NCI-H524 (cell line): ENCODE measurements around the gene DCBLD2.
"Not testable (repeated sequence)": the region's sequence is repeated elsewhere in the genome, so short reads cannot be mapped to it uniquely, and the experiment has no call there.

Experiments used
- DNase-seq, 2 experiments: peaks; one replicate each; lab custom pipeline; 2025; lab: John Stamatoyannopoulos, UW

The DCBLD2 gene

DNA sequence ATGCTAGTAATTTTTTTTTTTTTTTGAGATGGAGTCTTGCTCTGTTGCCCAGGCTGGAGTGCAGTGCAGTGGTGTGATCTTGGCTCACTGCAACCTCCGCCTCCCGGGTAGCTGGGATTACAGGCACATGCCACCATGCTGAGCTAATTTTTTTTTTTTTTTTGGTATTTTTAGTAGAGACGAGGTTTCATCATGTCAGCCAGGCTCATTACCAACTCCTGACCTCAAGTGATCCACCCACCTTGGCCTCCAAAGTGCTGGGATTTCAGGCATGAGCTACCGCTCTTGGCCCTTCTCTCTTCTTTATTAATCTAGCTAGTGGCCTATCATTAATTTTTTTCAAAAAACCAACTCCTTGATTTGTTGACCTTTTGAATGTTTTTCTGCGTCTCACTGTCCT, 70.4 kb downstream of the DCBLD2 start:
- DNase-seq, result not testable (repeated sequence)

DNA sequence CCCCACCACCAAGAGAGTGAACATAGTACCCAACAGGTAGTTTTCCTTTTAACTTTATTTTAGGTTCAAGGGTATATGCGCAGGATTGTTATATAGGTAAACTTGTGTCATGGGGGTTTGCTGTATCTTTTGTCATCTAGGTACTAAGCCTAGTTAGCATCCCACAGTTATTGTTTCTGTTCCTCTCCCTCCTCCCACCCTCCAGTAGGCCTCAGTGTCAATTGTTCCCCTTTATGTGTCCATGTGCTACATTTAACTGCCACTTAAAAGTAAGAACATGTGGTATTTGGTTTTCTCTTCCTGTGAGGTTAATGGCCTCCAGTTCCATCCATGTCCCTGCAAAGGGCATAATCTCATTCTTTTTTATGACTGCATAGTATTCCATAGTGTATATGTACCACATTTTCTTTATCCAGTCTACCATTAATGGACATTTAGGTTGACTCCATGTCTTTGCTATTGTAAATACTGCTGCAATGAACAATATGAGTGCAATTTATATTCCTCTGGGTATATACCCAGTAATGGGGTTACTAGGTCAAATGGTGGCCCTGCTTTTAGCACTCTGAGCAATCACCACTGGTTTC, 72.2 kb downstream of the DCBLD2 start:
- no peak for DNase-seq

DNA sequence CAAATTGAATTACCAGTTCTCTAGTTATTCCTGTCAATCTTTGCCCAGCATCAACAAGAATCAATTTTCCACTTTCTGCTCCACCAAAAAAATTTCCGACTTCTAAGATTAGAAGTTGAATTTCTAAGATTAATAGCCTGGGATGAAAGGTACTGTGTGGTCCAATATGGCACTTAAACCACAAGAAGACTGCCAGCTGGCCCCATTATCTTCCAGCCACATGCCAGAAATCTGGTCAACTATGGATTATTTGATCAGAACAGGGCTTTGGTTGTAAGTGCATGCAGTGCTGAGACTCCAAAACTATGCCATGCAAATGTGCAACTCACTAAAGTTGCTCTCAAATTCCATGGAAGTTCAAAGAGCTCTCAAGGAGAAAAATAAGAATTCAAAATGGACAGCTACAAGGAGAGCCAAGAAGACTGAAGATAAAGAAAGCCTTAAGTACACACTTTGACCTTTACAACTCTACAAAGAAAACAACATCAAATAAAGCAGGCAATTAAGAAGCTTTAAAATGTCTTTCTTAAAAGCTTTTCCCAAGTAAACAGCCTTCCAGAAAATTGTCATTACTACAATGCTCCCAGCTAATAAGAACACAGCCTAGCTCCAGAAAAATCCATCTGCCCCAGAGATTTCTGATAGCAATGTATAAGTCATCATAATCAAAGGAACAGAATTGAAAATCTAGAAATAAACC, 74.1 kb downstream of the DCBLD2 start:
- DNase-seq, result peak in 1 of 2 experiments; percentile 53

DNA sequence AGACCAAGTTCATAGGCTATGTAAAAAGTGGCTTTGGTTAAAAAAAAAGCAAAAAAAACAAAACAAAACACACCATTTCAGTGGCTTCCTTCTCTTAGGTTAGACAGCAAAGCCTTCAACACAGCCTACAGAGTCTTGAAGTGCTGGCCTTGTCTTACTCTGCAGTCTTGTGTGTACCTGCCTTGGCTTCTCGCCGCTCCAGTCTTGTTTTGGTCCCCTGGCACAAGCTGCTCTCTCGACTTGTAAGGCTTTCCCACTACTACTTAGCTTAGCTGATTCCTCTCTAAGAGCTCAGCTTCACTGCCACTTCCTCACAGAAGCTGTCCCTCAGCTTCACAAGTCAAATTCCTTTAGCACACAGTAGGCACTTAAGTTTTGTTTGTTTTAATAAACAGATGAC, 75.4 kb downstream of the DCBLD2 start:
- DNase-seq, result no peak

DNA sequence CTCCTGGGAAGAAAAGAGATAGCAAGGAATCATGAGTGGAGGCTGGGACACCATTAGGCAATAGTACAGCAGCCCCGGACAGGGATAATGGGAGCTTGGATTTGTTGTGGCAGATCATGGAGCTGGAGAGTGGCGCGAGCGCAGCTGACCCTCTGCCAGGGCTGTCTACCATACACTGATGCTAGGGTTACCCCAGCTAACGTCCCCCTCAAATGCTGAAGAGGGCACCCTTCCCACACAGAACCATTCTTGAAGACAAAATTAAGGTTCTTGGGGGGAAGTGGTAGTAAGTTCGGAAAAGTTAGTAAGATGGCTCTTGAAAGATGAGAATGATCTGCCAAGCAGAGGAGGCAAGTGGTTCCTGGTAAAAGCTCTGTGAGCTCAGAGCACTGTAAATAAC, 77.2 kb downstream of the DCBLD2 start:
- DNase-seq, result no peak

DNA sequence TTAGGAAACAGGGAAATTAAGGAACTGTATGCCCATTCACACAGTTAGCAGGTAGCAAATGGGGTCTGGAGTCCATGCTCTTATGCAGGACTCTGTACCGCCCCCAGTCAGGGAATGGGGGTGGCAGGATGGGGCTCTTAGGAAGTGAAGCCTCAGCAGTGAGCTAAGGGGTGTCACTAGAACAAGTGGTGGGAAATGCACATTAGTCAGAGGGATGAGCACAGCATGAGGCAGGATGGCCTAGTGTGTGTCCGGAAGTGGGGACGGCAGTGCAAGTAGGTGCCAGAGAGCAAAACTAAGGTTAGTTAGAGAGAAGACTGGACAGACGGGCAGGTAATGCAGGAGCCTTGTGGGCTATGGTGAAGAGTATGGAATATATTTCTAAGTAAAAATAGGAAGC, 77.7 kb downstream of the DCBLD2 start:
- no peak for DNase-seq

DNA sequence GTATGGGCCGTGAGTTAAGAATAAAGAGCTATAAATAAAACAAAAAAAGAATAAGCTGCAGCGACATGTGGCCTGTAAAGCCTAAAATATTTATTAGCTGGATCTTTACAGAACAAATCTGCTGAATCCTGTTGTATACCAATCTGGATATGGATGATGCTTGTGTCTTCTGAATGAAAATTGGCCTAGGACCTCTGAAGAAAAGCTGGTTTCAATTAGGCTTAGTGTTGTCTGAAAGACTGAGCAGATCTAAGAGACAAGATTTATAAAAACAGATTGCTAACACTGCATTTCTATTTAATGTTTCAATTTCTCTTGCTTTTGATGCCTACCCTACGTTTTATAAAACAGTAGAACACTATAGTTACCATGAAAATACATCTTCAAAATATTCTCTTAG, 80.4 kb downstream of the DCBLD2 start:
- DNase-seq, result no peak

DNA sequence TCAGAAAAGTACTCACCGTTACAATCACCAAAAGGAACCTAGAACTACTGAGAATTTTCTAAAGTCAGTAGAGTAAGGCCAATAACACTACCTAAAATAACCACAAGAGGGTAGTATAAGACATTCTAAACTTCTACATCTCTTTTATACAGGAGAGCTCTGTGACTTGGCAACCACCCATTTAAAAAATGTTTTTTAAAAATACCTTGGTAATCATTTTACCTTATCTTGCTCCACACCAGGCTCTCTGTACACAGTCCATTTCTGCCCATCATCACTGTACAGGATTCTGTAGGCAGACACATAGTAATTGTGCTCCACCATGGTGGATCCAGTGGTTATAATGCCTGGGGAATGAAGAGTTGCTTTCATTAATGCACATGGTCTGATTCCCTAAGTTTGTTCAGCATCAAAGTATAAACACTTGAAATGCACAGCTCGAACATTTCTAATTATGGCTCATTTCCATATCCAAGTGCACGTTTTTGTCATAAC, 83.9 kb downstream of the DCBLD2 start:
- DNase-seq, result peak in 1 of 2 experiments; percentile 61

DNA sequence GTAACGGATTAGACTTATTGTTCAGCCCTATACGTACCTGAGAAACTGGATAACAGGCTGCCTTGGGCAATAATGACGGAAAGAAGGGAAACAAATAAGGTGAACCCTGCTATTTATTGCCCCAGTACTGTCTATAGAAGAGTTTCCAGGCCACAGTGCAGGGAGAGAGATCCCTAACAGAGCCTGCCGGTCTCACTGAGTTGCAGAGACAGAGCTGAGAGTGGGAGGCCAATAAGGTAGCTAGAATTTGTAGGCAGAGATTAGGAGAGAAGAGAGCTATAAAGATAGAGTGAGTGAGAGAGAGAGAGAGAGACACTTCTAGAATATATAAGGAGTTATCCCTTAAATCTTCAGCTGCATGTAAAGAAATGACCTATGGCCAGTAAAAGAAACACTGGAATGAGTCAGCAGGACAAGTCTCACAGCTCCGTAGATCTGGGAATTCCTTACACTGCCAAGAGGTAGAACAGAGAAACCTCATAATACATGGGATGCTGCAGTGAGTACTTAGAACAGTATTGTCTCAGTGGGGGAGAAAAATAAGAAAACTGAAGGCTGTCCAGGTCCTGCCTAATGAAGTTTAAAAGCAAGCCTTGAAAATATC, 86.6 kb downstream of the DCBLD2 start:
- no peak for DNase-seq

DNA sequence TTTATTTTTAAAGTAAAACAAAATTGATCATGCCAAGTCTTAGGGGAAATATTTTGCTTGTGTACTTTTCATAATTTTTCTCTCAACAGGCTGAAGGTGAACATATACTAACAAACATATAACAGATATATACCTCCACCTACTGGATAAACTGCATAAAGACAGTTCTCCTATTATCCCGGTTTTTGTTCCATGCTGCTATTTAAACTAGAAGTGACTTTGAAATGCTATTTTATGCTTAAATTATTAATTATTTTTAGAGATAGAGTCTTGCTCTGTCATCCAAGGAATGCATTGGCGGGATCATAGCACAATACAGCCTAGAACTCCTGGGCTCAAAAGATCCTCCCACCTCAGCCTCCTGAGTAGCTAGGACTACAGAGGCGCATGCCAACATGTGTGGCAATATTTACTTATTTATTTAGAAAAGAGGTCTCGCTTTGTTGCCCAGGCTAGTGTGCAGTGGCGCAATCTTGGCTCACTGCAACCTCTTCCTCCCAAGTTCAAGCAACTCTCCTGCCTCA, 88.6 kb downstream of the DCBLD2 start:
- DNase-seq, result peak in 1 of 2 experiments; percentile 55

DNA sequence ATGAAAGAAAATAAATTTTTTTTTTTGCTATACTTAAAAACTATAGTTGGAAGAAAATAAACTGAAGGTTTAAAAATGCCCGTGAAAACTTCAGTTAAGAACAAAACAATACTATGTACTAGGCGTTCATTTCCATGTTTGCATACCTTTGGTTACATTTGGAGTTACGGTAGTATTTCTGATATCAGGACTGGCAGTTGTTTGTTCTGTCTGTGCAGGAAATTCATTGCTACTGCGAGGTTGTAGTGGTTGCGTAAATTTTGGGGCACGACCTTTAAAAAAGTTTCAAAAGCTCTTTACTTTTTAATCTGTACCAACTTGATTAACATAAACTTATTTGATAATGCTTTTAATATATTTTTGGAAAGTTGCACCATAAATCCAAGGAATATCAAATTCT, 90.4 kb downstream of the DCBLD2 start:
- no peak for DNase-seq

DNA sequence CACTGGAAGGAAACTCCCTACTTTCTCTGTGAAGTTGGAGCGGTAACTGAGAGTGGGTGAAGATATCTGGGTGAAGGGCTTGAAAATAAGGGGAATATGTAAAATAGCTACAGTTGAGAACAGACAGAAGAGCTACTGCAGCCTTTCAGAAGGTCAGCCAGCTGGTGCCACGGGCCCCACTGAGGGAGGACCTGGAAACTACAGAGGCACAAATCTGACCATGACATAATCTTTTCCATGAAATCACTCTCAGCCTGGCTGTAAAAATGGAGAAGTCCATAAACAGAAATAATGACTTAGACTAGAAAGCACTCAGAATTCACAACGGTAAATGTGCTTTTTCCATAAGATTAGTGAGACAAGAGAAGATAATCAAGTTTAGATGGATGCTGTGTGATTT, 91.9 kb downstream of the DCBLD2 start:
- no peak for DNase-seq

DNA sequence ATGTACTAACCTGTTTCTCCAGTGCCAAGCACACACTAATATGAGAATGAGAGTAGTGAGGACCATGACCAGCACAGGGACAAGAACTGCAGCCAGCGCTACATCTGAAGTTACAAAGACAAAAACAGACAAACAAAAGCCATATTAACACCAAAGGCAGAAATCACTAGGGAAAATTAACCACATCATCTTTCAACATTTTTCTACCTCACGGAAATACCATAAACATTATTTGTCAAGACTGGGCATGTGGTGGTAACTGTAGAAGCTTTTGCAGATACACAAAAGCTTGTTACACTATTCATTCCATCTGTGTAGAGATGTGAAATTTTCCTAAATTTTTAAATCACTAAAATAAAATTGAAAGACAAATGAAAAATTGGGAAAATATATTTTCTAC, 93.4 kb downstream of the DCBLD2 start:
- DNase-seq, result no peak

DNA sequence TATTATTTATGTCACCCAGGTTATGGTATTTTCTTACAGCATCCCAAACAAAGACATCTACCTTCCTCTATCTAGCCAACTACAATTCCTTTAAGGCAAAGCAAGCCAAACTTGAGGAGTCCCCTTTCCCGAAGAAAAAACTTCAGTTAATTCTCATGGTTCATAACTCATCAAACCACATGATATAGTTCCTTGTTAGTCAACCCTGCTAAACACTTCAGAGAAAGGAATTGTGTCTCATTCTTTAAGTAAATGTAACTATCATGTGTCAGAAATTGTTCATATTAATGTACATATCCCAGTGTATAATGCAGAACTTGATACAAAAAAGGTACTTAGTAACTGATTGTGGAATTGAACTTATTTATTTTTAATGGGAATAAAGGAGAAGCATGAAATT, 93.9 kb downstream of the DCBLD2 start:
- DNase-seq, result no peak

DNA sequence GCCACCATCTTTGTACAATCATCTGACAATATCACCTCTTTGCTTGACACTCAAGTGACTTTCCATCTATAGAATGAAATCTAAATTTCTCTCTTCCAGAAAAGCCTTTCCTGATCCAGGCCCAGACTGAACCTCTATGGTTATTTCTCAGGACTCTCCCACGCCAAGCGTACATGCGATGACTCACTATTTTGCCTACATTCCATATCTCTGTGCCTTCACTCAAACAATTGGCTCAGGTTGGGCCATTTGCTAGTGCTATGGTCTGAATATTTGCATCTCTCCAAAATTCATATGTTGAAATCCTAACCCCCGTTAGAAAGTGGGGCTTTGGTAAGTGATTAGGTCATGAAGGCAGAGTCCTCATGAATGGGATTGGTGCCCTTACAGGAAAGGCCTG, 94.5 kb downstream of the DCBLD2 start:
- no peak for DNase-seq

DNA sequence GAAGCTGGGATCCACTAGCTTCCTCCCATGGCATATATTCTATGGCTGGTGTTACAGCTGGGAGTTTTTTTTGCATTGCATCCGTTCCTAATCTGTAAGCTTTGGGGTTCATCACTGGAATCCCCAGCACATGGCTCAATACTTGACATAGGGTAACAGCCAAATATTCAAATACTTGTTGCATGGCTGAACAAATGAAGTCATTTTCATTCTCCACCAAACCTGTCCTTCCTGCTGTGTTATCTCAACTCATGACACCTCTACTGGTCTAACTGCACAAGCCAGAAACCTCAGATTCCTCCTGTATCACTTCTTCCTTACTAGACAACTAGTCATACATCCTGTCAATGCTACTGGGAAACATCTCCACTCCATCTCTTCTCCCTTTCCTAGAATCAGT, 95.0 kb downstream of the DCBLD2 start:
- DNase-seq, result no peak

DNA sequence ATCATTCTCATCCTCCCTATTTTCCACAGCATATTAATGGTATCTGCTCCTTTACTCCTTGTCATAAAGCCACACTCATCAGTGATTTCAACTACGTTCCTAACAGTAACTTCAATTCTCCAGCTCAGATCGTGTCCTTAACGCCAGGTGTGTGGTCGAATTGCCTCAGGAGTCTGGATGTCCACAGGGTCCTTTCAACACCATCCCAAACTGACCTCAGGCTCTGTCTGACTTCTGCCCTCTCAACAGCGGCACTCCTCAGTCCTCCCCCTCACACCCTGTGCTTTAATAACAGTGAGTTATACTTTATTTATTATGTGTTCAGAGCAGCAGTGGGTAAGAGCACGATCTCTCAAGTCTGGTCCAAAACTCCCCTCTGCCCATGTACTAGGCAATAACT, 95.9 kb downstream of the DCBLD2 start:
- no peak for DNase-seq

DNA sequence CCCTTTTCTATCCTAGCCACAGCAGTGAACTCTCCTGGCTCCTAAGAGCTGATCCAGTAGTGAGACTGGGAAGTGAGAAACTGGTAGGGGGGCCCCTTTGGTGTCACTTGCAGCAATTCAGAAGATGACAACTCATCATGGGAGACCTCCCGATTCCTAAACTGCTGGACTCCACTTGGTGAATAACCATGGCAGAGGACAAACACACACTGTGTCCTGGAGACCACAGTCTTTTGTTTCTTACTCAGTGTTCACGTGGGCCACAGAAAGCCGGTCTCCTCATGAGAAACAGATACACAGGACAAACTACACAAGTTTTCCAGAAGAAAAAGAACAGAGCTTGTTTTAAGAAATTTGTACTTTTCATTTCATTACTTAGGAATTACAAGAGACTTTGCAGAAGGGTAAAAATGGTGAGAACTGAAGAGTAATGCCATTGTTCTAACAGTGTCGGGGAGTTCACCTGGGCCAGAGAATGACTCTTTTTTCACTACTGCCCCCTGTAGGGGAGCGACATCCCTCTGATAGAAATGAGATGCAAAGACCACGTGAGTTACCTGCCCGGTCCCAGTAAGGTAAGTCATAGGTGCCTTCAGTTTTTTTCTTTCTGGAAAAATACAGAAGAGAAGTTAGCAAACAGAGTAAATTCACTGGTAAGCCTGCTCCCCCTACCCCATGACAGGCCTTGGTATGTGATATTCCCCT, 100.3 kb downstream of the DCBLD2 start:
- no peak for DNase-seq

DNA sequence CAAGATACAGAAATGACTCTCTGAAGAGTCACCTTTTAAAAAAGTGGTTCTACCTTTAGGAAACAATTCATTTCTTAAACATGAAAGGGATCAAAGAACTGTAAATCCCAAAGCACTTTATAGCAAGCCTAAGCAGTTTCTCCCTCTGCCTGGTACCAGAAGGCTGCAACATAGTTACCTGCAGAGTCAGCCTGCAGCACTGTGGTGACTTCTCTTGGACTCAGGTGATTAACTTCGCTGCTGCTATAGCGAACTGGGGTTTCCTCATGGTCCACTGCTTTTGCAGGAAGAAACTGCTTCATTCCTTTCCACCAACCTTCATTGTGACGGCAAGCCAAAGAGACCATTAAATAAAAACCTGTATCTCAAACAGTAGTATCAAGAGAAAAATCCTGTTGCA, 101.1 kb downstream of the DCBLD2 start:
- no peak for DNase-seq

DNA sequence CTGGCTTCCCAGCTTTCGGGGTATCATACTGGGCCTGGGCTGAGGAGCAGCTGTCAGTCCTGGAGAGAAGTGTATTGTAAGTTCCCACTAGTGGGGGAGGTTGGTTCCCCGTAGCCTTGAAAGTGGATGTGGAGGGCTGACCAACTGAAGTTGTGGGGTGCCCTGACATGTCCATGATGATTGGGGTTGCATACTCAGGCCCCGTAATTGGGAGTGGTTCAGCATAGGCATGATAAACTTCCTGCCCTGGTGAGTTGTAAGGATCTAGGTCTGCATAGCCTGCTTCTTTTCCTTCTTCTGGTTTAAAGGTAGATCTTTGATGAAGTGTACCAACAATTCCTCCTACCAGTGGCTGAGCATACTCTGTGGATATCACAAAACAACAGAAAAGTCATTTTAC, 102.0 kb downstream of the DCBLD2 start:
- no peak for DNase-seq

DNA sequence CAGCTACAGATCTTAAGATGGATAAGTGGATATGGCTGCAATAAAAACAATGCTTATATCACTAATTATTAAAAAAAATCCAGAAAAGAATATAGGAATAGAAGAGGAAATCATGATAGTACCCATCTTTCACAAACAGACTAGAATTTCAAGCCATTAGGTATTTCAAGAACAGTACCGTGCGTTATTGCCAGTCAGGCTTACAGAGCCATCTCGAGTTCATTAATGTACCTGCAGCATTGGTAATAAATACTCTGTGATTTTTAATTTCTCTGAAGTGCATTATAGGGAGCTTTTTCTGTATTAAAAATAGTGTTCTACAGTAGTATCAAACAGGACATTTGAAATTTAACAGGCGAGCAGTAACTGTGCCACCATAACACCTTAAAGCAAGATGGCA, 102.7 kb downstream of the DCBLD2 start:
- no peak for DNase-seq

DNA sequence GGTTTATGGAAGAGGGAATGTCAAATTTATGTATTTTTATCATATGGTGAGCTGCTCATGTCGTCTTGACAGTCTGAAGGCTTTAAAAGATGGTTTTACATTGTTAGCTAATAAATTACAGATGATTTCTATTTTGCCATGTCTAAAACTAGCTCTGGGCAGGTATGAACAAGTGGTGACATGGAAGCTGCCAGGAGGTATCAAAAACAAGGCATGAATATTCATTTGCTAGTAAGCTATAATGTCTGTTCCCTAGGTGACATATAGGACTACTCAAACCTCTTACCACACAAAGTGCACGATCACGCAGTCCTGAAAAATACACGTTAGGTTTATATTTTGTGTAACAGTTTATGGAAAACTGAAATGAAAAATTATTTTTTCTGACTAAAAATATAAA, 103.6 kb downstream of the DCBLD2 start:
- DNase-seq, result peak in 1 of 2 experiments; percentile 16

DNA sequence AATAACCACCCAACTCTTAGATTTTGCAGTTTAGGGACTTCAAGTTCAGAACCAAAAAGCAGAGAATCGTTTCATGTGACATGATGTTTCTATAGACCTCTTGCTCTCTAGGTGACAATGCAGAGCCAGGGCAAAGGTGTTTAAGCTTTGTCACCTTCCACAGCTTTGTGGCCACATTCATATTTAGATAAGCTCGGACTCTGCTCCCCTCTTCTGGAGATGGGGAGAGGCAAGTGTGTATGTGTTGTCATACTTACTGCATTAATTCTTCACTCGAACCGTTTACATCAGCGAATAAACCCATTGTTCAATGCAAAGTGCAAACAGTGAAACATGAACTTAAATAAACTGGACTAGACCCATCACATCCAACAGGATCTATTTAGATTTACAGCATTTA, 105.2 kb downstream of the DCBLD2 start:
- DNase-seq, result no peak
